Activated CD8-positive, alpha-beta memory T cell treated with anti-CD3 and anti-CD28 coated beads for 1 hour (primary cell): ENCODE measurements around the gene ARIH2.

Source experiments
- DNase-seq, 2 donors: peaks; one replicate each; pipeline ENCODE4 v3.0.0-alpha.2; 2020; ENCODE audit warnings: low read depth in 1 of 2; ENCODE audit errors: extremely low read depth in 1 of 2

ARIH2 gene

GRCh38 chr3:49018707-49019006 is 100.0 kb downstream of the ARIH2 start:
- no peak for DNase-seq

- no peak for DNase-seq
These were observed 101.3 kb downstream of the ARIH2 start for GRCh38 chr3:49019941-49020329.

DNA sequence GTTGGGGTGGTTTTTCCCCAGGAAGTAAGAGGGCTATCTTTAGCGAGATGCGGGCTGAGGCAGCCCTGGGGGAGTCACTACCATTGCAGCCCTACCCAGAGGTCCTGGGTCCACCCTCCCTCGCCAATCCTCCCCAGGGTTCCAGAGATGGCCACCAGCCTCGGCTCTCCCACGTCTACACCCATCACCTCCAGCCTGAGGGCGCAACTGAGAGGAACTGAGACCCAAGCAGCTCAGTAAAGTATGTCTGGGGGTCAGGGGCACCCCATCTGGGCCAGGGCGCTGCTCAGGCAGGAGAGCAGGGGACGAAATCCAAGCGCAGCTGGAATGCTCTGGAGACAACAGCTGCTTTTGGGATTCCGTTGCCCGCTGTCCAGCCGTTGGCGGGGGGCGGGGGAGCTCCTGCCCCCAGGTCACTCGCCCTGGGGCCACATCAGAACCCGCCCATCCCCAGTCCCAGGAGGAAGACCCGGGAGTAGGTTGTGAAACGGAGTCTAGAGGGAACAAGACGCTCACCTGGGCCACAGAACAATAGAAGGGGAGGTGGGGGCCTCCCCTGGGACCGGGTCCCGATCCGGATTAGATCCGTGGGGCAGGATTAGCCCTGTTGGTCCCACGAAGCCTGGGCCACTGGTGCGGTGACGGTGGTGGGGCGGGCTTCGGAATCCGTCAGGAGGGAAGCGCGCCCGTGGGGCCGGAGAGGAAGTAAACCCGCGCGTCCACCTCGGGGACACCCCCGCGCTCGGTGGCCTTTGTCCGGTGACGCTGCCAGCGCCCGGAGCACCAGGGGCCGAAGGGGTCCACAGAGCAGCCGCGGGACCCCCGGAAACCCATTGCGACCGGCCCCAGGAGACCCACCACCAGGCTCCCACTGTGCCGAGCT is 101.9 kb downstream of the ARIH2 start:
- no peak for DNase-seq

DNA sequence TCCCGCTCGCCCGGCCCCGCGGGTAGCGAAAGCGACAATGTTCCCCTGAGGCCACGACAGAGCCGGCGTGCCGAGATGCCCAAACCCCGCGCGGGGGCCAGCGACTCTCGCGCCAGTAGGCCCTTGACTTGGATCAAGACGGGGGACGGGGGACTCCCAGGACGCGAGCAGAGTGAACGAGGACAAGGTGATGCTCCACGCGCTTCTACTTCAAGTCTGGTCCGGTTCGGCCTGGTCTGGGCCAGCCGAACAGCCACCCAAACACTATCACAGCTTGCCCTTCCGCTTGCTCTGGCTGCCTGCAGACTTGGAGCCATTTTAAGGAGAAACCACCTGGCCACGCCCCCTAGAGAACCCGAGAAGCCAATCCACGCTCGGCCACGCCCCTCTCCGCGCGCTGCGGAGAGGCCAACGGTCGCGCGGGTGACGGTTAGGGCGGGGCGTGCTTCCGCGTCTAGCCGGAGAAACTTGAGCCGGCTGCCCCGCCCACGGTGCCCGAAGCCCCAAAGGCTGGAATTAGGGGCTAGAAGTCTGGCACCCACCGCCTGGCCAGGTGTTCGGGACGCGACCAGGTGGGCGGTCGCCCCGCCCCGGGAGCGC is 102.7 kb downstream of the ARIH2 start:
- peak; percentile 97 to 98 for DNase-seq

GRCh38 chr3:49021813-49022687 is 103.4 kb downstream of the ARIH2 start, which contains the start of gene NDUFAF3:
TSS of gene NDUFAF3 (plus strand) at chr3:49022121. CDS start at chr3:49022145, 24 bp downstream.
- DNase-seq: peak; percentile 73 to 89

DNA sequence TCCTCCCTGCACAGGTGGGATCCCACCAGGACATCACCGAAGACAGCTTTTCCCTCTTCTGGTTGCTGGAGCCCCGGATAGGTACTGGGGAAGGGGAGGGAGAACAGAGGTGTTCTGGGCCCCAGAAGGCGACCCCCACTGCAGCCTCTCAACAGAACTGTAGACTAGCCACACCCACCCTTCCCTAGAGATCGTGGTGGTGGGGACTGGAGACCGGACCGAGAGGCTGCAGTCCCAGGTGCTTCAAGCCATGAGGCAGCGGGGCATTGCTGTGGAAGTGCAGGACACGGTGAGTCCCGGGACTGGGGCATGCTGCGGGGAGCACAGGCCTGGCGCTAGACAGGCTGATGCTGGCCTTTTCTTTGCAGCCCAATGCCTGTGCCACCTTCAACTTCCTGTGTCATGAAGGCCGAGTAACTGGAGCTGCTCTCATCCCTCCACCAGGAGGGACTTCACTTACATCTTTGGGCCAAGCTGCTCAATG is 104.1 kb downstream of the ARIH2 start:
- no peak for DNase-seq

DNA sequence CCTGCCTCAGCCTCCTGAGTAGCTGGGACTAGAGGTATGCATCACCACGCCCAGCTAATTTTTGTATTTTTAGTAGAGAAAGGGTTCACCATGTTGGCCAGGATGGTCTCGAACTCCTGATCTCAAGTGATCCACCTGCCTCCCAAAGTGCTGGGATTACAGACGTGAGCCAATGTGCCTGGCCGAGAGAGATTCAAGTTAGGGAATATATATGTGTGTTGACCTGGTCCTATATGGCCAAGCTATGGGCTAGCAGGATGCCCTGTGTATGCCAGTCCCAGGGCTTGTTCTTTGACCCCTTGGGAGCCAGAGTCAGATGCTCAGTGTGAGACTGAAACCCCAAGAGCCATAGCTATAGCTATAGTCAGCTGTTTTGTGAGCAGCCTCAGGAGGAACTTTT is 105.1 kb downstream of the ARIH2 start:
- no peak for DNase-seq

- no peak for DNase-seq
These were observed 105.8 kb downstream of the ARIH2 start for GRCh38 chr3:49024449-49024848.

GRCh38 chr3:49025005-49025792 is 106.6 kb downstream of the ARIH2 start:
- DNase-seq: no peak

DNA sequence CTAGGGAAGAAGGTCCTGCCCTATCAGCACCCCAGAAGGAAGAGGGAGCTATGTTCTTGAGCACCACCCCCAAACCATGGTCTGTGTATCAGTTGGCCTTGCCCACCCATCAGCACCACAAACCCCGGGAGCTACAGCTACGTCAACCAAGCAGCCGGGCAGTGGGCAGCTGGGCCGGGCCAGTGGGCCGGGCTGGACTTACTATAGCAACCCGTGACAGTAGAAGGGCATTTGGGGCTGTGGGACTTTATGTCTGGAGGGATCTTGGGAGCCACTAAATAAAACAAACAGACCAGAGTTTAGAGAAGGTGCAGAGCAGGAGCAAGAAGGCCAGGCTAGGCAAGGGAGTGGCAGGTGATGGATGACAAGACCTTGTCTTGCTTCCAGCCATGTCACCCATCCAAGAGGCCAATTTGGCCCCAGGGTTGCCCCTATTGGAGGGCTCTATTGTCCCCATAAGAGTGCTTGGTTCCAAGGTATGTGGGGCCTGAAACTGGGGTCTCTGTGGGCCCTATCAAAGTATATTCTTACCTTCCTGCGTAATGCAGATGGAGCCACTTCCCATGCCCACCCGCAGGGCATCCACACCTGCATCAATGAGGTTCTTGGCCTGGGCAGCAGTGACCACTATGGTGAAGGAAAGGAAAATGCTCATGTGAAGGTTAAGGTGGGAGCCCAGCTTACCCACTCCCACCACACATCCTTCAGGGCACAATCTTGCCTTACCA is 107.3 kb downstream of the ARIH2 start:
- no peak for DNase-seq

DNA sequence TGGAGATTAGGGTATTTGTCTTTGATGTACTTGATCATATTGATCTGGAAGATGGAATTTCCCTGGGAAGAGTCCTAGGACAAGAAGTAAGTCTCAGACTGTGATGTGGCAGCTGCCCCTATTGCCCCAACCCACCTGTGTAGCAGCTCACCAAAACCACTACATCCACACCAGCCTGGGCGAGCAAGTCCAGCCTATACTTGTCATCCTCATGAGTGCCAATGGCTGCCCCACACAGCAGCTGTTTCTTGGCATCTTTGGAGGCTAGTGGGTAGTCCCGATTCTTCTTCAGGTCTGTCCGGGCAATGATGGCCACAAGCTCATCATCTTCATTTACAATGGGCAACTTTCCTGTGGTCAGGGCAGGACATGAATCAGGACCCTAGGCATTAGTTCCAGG is 107.9 kb downstream of the ARIH2 start:
- DNase-seq: no peak

DNA sequence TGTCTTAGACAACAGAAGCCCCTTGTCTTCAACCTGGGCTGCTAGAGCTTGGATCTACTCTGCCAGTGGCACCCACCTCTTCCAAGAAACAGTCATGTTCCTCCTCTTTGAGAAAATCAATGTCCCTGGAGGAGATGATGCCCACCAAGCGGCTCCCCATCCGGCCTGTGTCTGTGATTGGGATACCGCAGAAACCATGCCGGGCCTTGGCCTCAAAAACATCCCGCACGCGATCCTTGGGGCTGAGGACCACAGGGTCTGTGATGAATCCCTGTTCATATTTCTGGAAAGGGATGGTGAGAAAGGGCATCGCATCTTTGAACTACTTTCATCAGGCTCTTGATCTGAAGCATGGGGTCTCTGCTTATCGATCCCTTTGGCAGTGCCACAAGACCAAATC is 109.0 kb downstream of the ARIH2 start:
- no peak for DNase-seq

- DNase-seq: no peak
These were observed 109.6 kb downstream of the ARIH2 start for GRCh38 chr3:49028298-49028672.

DNA sequence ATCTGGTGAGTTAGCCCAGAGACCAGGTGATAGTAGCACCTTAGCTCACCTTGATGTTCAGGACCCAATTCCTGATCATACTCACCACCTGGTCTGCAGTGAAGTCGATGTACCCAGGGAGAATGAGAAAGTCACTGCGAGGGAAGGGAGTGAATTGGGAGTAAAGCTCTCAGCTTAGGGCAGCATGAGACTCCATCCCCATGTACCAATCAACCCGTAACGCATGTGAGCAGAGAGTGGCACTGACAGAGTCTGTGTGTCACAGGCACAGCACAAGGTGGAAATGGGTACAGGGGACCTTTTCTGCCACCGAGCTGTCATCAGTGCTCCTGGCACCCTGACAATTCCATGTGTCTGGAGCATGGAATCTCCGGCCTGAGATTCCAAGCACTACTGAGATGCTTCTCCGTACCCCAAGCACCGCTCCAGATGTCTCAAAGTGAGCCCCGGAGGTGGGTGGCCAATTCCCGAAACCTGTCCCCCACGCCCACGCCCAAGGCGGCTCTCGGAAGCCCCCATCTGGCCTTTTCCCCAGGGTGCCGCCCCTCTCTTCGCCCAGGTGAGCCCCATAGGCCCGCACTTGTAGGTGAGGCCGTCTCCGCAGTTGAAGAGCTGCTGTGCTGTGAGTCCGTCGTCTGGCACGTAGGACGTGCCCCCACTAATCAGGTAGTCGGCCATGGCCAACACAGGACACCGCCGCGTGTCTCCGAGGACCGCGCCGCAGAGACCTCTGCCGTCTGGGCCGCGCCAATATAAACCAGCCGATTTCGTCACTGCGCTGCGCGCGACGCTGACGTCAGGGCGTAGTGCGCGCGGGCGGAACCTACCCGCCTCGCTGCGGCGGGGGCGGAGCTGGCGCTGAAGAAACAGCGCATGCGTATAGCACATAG is 110.3 kb downstream of the ARIH2 start, which contains the start of gene IMPDH2:
Gene IMPDH2 (minus strand): TSS at position 726 of the 890 bp plus-strand sequence. CDS start 48 bp downstream, at position 678.
- DNase-seq: peak; percentile 74 to 87

- DNase-seq: no peak
These were observed 110.9 kb downstream of the ARIH2 start for GRCh38 chr3:49029563-49029884.

GRCh38 chr3:49030321-49030720 is 111.7 kb downstream of the ARIH2 start:
- DNase-seq: no peak

- DNase-seq: no peak
These were observed 114.1 kb downstream of the ARIH2 start for GRCh38 chr3:49032646-49033304.

GRCh38 chr3:49034650-49035049 is 116.0 kb downstream of the ARIH2 start:
- DNase-seq: no peak
